Neural cell (in vitro differentiated cells): ENCODE results near the gene STEAP2. TPM values are rescaled to one million over a fixed set of nuclear protein-coding genes. Genes with fewer than 3 reads are reported as not detected.

Experiments
- H2AFZ ChIP-seq: fragments of 200-600, 300-800 bp; sonication (generic), shearing (Covaris generic); 2 replicates; pipeline ENCODE4 v1.6.0; 2014; ENCODE audit warnings: low read depth, mild to moderate bottlenecking, antibody characterized with exemption, low read length, moderate library complexity
- H3F3A ChIP-seq: fragments of 200-600 bp; shearing (Covaris generic); 2 replicates; pipeline ENCODE4 v1.6.1; 2016; ENCODE audit warnings: mild to moderate bottlenecking, moderate library complexity, mixed read lengths, antibody characterized with exemption, low read length; ENCODE audit not compliant: insufficient read depth, poor library complexity, severe bottlenecking
- H3K27ac ChIP-seq: fragments of 200-600, 300-800 bp; sonication (generic), shearing (Covaris generic); 2 replicates; pipeline ENCODE4 v1.5.1; 2014; ENCODE audit warnings: mild to moderate bottlenecking, low read length, moderate library complexity
- H3K27me3 ChIP-seq: fragments of 300-800, 200-600 bp; sonication (generic), shearing (Covaris generic); 2 replicates; pipeline ENCODE4 v1.6.0; 2014; ENCODE audit warnings: mild to moderate bottlenecking, low read depth, low read length, moderate library complexity; ENCODE audit not compliant: insufficient read depth
- H3K36me3 ChIP-seq: fragments of 300-800, 200-600 bp; sonication (generic), shearing (Covaris generic); 2 replicates; pipeline ENCODE4 v1.5.1; 2014; ENCODE audit warnings: mild to moderate bottlenecking, antibody characterized with exemption, low read length, moderate library complexity; ENCODE audit not compliant: insufficient read depth
- H3K4me2 ChIP-seq: fragments of 300-800, 200-600 bp; sonication (generic), shearing (Covaris generic); 2 replicates; pipeline ENCODE4 v1.6.0; 2014; ENCODE audit warnings: mild to moderate bottlenecking, low read length
- H3K4me3 ChIP-seq: fragments of 300-800, 200-600 bp; sonication (generic), shearing (Covaris generic); 2 replicates; pipeline ENCODE4 v1.5.1; 2014; ENCODE audit warnings: mild to moderate bottlenecking, low read length, moderate library complexity
- H3K79me2 ChIP-seq: fragments of 200-600 bp; shearing (Covaris generic); replicated peaks from 2 replicates; pipeline ENCODE4 v1.6.0; 2014; ENCODE audit warnings: mild to moderate bottlenecking, low read length, moderate library complexity; ENCODE audit not compliant: insufficient read depth
- H3K9ac ChIP-seq: fragments of 300-800, 200-600 bp; sonication (generic), shearing (Covaris generic); 2 replicates; pipeline ENCODE4 v1.6.1; 2016; ENCODE audit warnings: mild to moderate bottlenecking, low read length, mixed read lengths
- H3K9me2 ChIP-seq: fragments of 200-600 bp; shearing (Covaris generic); 2 replicates; pipeline ENCODE4 v1.6.1; 2016; ENCODE audit warnings: mild to moderate bottlenecking, low read length, mixed read lengths; ENCODE audit not compliant: insufficient read depth
- H3K9me3 ChIP-seq: fragments of 200-600, 300-800 bp; sonication (generic), shearing (Covaris generic); 2 replicates; pipeline ENCODE4 v1.6.1; 2016; ENCODE audit warnings: mild to moderate bottlenecking, mixed run types, low read length, moderate library complexity, mixed read lengths
- H4K20me1 ChIP-seq: fragments of 200-600 bp; shearing (Covaris generic); 2 replicates; pipeline ENCODE4 v1.6.1; 2016; ENCODE audit warnings: mild to moderate bottlenecking, mixed run types; ENCODE audit not compliant: insufficient read depth
- CTCF ChIP-seq: fragments of 450-650 bp; IDR thresholded peaks from 2 replicates; pipeline ENCODE4 v1.5.1; 2014; ENCODE audit warnings: antibody characterized with exemption, mild to moderate bottlenecking, moderate library complexity; ENCODE audit not compliant: poor library complexity, severe bottlenecking
- EP300 ChIP-seq: fragments of 450-650 bp; conservative IDR thresholded peaks from 2 replicates; pipeline ENCODE4 v1.6.1; 2014; ENCODE audit warnings: antibody characterized with exemption, mild to moderate bottlenecking, moderate library complexity; ENCODE audit not compliant: poor library complexity, severe bottlenecking
- EZH2 ChIP-seq: fragments of 200-600, 300-800 bp; shearing (Covaris generic), sonication (generic); IDR thresholded peaks from 2 replicates; pipeline ENCODE4 v1.6.1; 2014; ENCODE audit warnings: antibody characterized with exemption, low read length, borderline replicate concordance, mild to moderate bottlenecking; ENCODE audit not compliant: insufficient read depth, poor library complexity, severe bottlenecking
- MXI1 ChIP-seq: fragments of 450-650 bp; conservative IDR thresholded peaks from 2 replicates; pipeline ENCODE4 v1.6.1; 2014; ENCODE audit warnings: antibody characterized with exemption, mild to moderate bottlenecking; ENCODE audit not compliant: poor library complexity, severe bottlenecking
- POLR2AphosphoS5 ChIP-seq: IDR thresholded peaks from 2 replicates; pipeline ENCODE4 v1.6.1; 2012
- RAD21 ChIP-seq: fragments of 450-650 bp; conservative IDR thresholded peaks from 2 replicates; pipeline ENCODE4 v1.6.1; 2014; ENCODE audit warnings: antibody characterized with exemption, mild to moderate bottlenecking, moderate library complexity
- REST ChIP-seq: IDR thresholded peaks from 2 replicates; pipeline ENCODE4 v1.6.1; 2012; ENCODE audit warnings: borderline replicate concordance
- SMC3 ChIP-seq: fragments of 450-650 bp; conservative IDR thresholded peaks from 2 replicates; pipeline ENCODE4 v1.6.1; 2014; ENCODE audit warnings: antibody characterized with exemption, mild to moderate bottlenecking, moderate library complexity; ENCODE audit not compliant: poor library complexity
- TAF1 ChIP-seq: IDR thresholded peaks from 2 replicates; pipeline ENCODE4 v1.6.1; 2012; ENCODE audit warnings: low read depth
- polyA plus RNA-seq: library from polyadenylated mRNA; depleted of rRNA; stranded (reverse); fragments of >200 nt; gene quantifications from 2 replicates; pipeline ENCODE4 v1.2.3, GENCODE V29; 2014

The STEAP2 gene
- polyA plus RNA-seq, 1 donor from 2014 or later: 5.9 TPM

GRCh38 chr7:90243556-90243955 is 32.0 kb downstream of the STEAP2 start:
- Histone ChIP-seq H3K4me2 (no peak overlapping the region), H3F3A (no peaks in the 10 kb centered on the region), H3K36me3 (no peaks in the 10 kb centered on the region), H3K9ac (no peak overlapping the region), H4K20me1 (no peaks in the 10 kb centered on the region), H3K79me2 (no peaks in the 10 kb centered on the region), H3K9me3 (no peaks in the 10 kb centered on the region), H3K27ac (no peak overlapping the region), H3K27me3 (peaks cover 6% of the 10 kb centered on the region), H2AFZ (no peak overlapping the region), H3K9me2 (no peaks in the 10 kb centered on the region), H3K4me3 (no peak overlapping the region)
- TF ChIP-seq EP300 (no peak), TAF1 (no peak), RAD21 (no peak), EZH2 (no peak), POLR2AphosphoS5 (no peak), SMC3 (no peak), CTCF (no peak), MXI1 (no peak)

- no peaks in the 10 kb centered on the region for H3F3A ChIP-seq
- H3K79me2 ChIP-seq: no peaks in the 10 kb centered on the region
- no peak overlapping the region for H3K27ac ChIP-seq
- H3K27me3 ChIP-seq: peaks cover 6% of the 10 kb centered on the region
- no peaks in the 10 kb centered on the region for H4K20me1 ChIP-seq
- TF ChIP-seq CTCF (no peak), EZH2 (no peak), REST (no peak), POLR2AphosphoS5 (no peak), MXI1 (no peak), SMC3 (no peak), RAD21 (no peak), TAF1 (no peak), EP300 (no peak)
- no peak overlapping the region for H3K4me2 ChIP-seq
- H2AFZ ChIP-seq: peak overlapping the region; percentile 70
- H3K4me3 ChIP-seq: peak overlapping the region; percentile 89
- no peaks in the 10 kb centered on the region for H3K9me2 ChIP-seq
- no peaks in the 10 kb centered on the region for H3K36me3 ChIP-seq
- no peaks in the 10 kb centered on the region for H3K9me3 ChIP-seq
- peak overlapping the region; percentile 64 for H3K9ac ChIP-seq
Observed at GRCh38 chr7:90244565-90244908, 33.0 kb downstream of the STEAP2 start.
